ENCODE data around the gene ITGB1BP2. TPM values are rescaled to one million over a fixed set of nuclear protein-coding genes. Genes with fewer than 3 reads are reported as not detected.
"Not testable (repeated sequence)": the region's sequence is repeated elsewhere in the genome, so short reads cannot be mapped to it uniquely, and the experiment has no call there.

Gene ITGB1BP2
- total RNA-seq, 2 experiments from 2014 or later, result 7.8 to 8.9 TPM

DNA sequence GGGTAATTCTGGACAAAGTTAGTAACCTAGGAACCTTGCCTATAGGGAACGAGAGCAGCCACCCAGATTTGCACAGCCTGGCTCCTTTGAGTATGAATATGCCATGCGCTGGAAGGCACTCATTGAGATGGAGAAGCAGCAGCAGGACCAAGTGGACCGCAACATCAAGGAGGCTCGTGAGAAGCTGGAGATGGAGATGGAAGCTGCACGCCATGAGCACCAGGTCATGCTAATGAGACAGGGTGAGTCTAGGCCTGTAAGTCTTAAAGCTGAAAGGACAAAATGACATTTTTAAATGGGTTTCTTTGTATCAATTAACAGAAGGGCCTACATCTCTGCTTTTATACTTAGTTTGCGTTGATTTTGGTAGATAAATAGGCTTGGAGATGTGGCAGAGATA is 4.7 kb upstream of the ITGB1BP2 start:
- no peak for TF ChIP-seq EZH2phosphoT487 (IDR thresholded peaks at IDR 0.05; ENCODE audit: borderline replicate concordance, low read depth, low read length)
- TF ChIP-seq, protein P1, sequence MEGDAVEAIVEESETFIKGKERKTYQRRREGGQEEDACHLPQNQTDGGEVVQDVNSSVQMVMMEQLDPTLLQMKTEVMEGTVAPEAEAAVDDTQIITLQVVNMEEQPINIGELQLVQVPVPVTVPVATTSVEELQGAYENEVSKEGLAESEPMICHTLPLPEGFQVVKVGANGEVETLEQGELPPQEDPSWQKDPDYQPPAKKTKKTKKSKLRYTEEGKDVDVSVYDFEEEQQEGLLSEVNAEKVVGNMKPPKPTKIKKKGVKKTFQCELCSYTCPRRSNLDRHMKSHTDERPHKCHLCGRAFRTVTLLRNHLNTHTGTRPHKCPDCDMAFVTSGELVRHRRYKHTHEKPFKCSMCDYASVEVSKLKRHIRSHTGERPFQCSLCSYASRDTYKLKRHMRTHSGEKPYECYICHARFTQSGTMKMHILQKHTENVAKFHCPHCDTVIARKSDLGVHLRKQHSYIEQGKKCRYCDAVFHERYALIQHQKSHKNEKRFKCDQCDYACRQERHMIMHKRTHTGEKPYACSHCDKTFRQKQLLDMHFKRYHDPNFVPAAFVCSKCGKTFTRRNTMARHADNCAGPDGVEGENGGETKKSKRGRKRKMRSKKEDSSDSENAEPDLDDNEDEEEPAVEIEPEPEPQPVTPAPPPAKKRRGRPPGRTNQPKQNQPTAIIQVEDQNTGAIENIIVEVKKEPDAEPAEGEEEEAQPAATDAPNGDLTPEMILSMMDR (conservative IDR thresholded peaks at IDR 0.05; ENCODE audit: low read length), result no peak
- intact Hi-C loops (cut with micrococcal nuclease; ENCODE audit: unreplicated experiment), result no loop called here
- no TSS peak for BruUV-seq (replicated peaks)
- Histone ChIP-seq H3K4me2 (ENCODE audit: low read length) (no peak overlapping the region), H3K9me2 (ENCODE audit: insufficient read depth, low read length) (no peaks in the 10 kb centered on the region), H3K79me2 (ENCODE audit: insufficient read depth, low read depth, low read length) (peaks cover 5% of the 10 kb centered on the region; the same call in 1 of the 2 replicates), H3K36me3 (ENCODE audit: insufficient read depth, low read length) (peaks cover 95% of the 10 kb centered on the region), H3K4me1 (ENCODE audit: insufficient read depth, low read length, poor library complexity, severe bottlenecking) (no peaks in the 10 kb centered on the region), H4K20me1 (ENCODE audit: insufficient read depth, low read length) (no peaks in the 10 kb centered on the region), H3K9me3 (ENCODE audit: low read length) (no peaks in the 10 kb centered on the region), H3K27ac (ENCODE audit: low read depth, low read length, poor library complexity, severe bottlenecking) (no peak overlapping the region), H2AFZ (ENCODE audit: low read length) (no peak overlapping the region), H3K4me3 (ENCODE audit: low read depth, low read length, poor library complexity, severe bottlenecking) (no peak overlapping the region)
- ChIA-PET POLR2A (no interaction called here), CTCF (ENCODE audit: unreplicated experiment) (no interaction called here)
- no peak for DNase-seq (ENCODE audit: low spot score)

GRCh38 chrX:71298119-71298518 is 3.4 kb upstream of the ITGB1BP2 start:
- TF ChIP-seq, protein P1 (conservative IDR thresholded peaks at IDR 0.05; ENCODE audit: low read length), result no peak
- TF ChIP-seq EZH2phosphoT487 (IDR thresholded peaks at IDR 0.05; ENCODE audit: borderline replicate concordance, low read depth, low read length), result no peak
- H3K4me3 ChIP-seq (ENCODE audit: low read depth, low read length, poor library complexity, severe bottlenecking), result no peak overlapping the region
- no peaks in the 10 kb centered on the region for H3K79me2 ChIP-seq (ENCODE audit: insufficient read depth, low read depth, low read length)
- DNase-seq (ENCODE audit: low spot score), result no peak
- H3K36me3 ChIP-seq (ENCODE audit: insufficient read depth, low read length), result peaks cover 94% of the 10 kb centered on the region
- H2AFZ ChIP-seq (ENCODE audit: low read length), result no peak overlapping the region
- H3K9me3 ChIP-seq (ENCODE audit: low read length), result no peaks in the 10 kb centered on the region
- no peak overlapping the region for H3K4me2 ChIP-seq (ENCODE audit: low read length)
- intact Hi-C loops (cut with micrococcal nuclease; ENCODE audit: unreplicated experiment), result no loop called here
- ChIA-PET CTCF (ENCODE audit: unreplicated experiment) (no interaction called here), POLR2A (interaction anchor here (0.6 kb wide), 1 partner anchor 816 kb away, joined by 3 read pairs; no protein-coding TSS in a partner anchor)
- H3K27ac ChIP-seq (ENCODE audit: low read depth, low read length, poor library complexity, severe bottlenecking), result no peak overlapping the region
- H3K9me2 ChIP-seq (ENCODE audit: insufficient read depth, low read length), result no peaks in the 10 kb centered on the region
- H4K20me1 ChIP-seq (ENCODE audit: insufficient read depth, low read length), result no peaks in the 10 kb centered on the region
- no peaks in the 10 kb centered on the region for H3K4me1 ChIP-seq (ENCODE audit: insufficient read depth, low read length, poor library complexity, severe bottlenecking)
- no TSS peak for BruUV-seq (replicated peaks)

DNA sequence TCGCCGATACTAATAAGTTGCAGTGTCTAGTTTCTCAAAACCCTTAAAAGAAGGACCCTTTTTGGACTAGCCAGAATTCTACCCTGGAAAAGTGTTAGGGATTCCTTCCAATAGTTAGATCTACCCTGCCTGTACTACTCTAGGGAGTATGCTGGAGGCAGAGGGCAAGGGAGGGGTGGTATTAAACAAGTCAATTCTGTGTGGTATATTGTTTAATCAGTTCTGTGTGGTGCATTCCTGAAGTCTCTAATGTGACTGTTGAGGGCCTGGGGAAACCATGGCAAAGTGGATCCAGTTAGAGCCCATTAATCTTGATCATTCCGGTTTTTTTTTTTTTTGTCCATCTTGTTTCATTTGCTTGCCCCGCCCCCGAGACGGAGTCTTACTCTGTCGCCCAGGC is 1.5 kb upstream of the ITGB1BP2 start:
- H3K27ac ChIP-seq (ENCODE audit: low read depth, low read length, poor library complexity, severe bottlenecking); BruUV-seq (replicated peaks); CTCF ChIA-PET (ENCODE audit: unreplicated experiment); H3K79me2 ChIP-seq (ENCODE audit: insufficient read depth, low read depth, low read length); H4K20me1 ChIP-seq (ENCODE audit: insufficient read depth, low read length); H2AFZ ChIP-seq (ENCODE audit: low read length); H3K9me2 ChIP-seq (ENCODE audit: insufficient read depth, low read length); DNase-seq (ENCODE audit: low spot score); intact Hi-C loops (cut with micrococcal nuclease; ENCODE audit: unreplicated experiment); H3K4me1 ChIP-seq (ENCODE audit: insufficient read depth, low read length, poor library complexity, severe bottlenecking); H3K4me2 ChIP-seq (ENCODE audit: low read length); H3K9me3 ChIP-seq (ENCODE audit: low read length); POLR2A ChIA-PET; H3K4me3 ChIP-seq (ENCODE audit: low read depth, low read length, poor library complexity, severe bottlenecking): not testable (repeated sequence)
- peaks cover 95% of the 10 kb centered on the region for H3K36me3 ChIP-seq (ENCODE audit: insufficient read depth, low read length)

- H3K79me2 ChIP-seq (ENCODE audit: insufficient read depth, low read depth, low read length); DNase-seq (ENCODE audit: low spot score); H3K4me1 ChIP-seq (ENCODE audit: insufficient read depth, low read length, poor library complexity, severe bottlenecking); CTCF ChIA-PET (ENCODE audit: unreplicated experiment); H4K20me1 ChIP-seq (ENCODE audit: insufficient read depth, low read length); H3K9me3 ChIP-seq (ENCODE audit: low read length); POLR2A ChIA-PET; intact Hi-C loops (cut with micrococcal nuclease; ENCODE audit: unreplicated experiment); H3K9me2 ChIP-seq (ENCODE audit: insufficient read depth, low read length); H3K27ac ChIP-seq (ENCODE audit: low read depth, low read length, poor library complexity, severe bottlenecking); H2AFZ ChIP-seq (ENCODE audit: low read length); H3K4me3 ChIP-seq (ENCODE audit: low read depth, low read length, poor library complexity, severe bottlenecking); H3K4me2 ChIP-seq (ENCODE audit: low read length): not testable (repeated sequence)
- TSS peak; percentile 92 for BruUV-seq (replicated peaks)
- peaks cover 95% of the 10 kb centered on the region for H3K36me3 ChIP-seq (ENCODE audit: insufficient read depth, low read length)
Observed at GRCh38 chrX:71300495-71300894, 1.1 kb upstream of the ITGB1BP2 start.

All from OCI-LY7 (cell line).